Measurements from ENCODE around the gene TSPAN2. TPM values are rescaled to one million over a fixed set of nuclear protein-coding genes. Genes with fewer than 3 reads are reported as not detected.

Gene TSPAN2
- 0.71 and 1.1 TPM in 2 replicates for total RNA-seq

GRCh38 chr1:115089420-115090185, at the start of gene TSPAN2:
Gene TSPAN2, minus strand, starts transcription at chr1:115089503. Its CDS starts 71 bp downstream, at chr1:115089432.
- intact Hi-C loops (cut with micrococcal nuclease), result loop anchor here (1.0 to 2.0 kb wide), 2 partner anchors 10 to 23 kb away; no protein-coding TSS in a partner anchor

GRCh38 chr1:115138973-115139372, 49.7 kb upstream of the TSPAN2 start:
- intact Hi-C loops (cut with micrococcal nuclease), result loop anchor here (1.0 to 2.0 kb wide), 3 partner anchors 330 to 634 kb away; no protein-coding TSS in a partner anchor

GRCh38 chr1:115138271-115138670, 49.0 kb upstream of the TSPAN2 start:
- intact Hi-C loops (cut with micrococcal nuclease), result loop anchor here (2.0 kb wide), 1 partner anchor 635 kb away; no protein-coding TSS in a partner anchor

GRCh38 chr1:115137191-115137590, 47.9 kb upstream of the TSPAN2 start:
- intact Hi-C loops (cut with micrococcal nuclease), result no loop called here

- intact Hi-C loops (cut with micrococcal nuclease), result no loop called here
These were observed 47.4 kb upstream of the TSPAN2 start for GRCh38 chr1:115136706-115137105.

GRCh38 chr1:115136106-115136505, 46.8 kb upstream of the TSPAN2 start:
- intact Hi-C loops (cut with micrococcal nuclease), result no loop called here

- intact Hi-C loops (cut with micrococcal nuclease), result no loop called here
These were observed 46.4 kb upstream of the TSPAN2 start for GRCh38 chr1:115135681-115136080.

- intact Hi-C loops (cut with micrococcal nuclease), result no loop called here
These were observed 45.7 kb upstream of the TSPAN2 start for GRCh38 chr1:115134850-115135480.

GRCh38 chr1:115134231-115134630, 44.9 kb upstream of the TSPAN2 start:
- intact Hi-C loops (cut with micrococcal nuclease), result no loop called here

GRCh38 chr1:115133440-115133839, 44.1 kb upstream of the TSPAN2 start:
- intact Hi-C loops (cut with micrococcal nuclease), result no loop called here

GRCh38 chr1:115130786-115131185, 41.5 kb upstream of the TSPAN2 start:
- intact Hi-C loops (cut with micrococcal nuclease), result no loop called here

GRCh38 chr1:115129071-115129640, 39.9 kb upstream of the TSPAN2 start:
- intact Hi-C loops (cut with micrococcal nuclease), result no loop called here

- intact Hi-C loops (cut with micrococcal nuclease), result no loop called here
These were observed 38.2 kb upstream of the TSPAN2 start for GRCh38 chr1:115127539-115127938.

GRCh38 chr1:115126516-115126915, 37.2 kb upstream of the TSPAN2 start:
- intact Hi-C loops (cut with micrococcal nuclease), result no loop called here

GRCh38 chr1:115123116-115123515, 33.8 kb upstream of the TSPAN2 start:
- intact Hi-C loops (cut with micrococcal nuclease), result no loop called here

GRCh38 chr1:115121793-115122192, 32.5 kb upstream of the TSPAN2 start:
- intact Hi-C loops (cut with micrococcal nuclease), result no loop called here

- intact Hi-C loops (cut with micrococcal nuclease), result no loop called here
These were observed 31.0 kb upstream of the TSPAN2 start for GRCh38 chr1:115120296-115120695.

- intact Hi-C loops (cut with micrococcal nuclease), result no loop called here
These were observed 29.3 kb upstream of the TSPAN2 start for GRCh38 chr1:115118611-115119010.

GRCh38 chr1:115118086-115118485, 28.8 kb upstream of the TSPAN2 start:
- intact Hi-C loops (cut with micrococcal nuclease), result no loop called here

GRCh38 chr1:115117298-115117697, 28.0 kb upstream of the TSPAN2 start:
- intact Hi-C loops (cut with micrococcal nuclease), result no loop called here

- intact Hi-C loops (cut with micrococcal nuclease), result no loop called here
These were observed 27.2 kb upstream of the TSPAN2 start for GRCh38 chr1:115116512-115116911.

GRCh38 chr1:115115521-115116161, 26.3 kb upstream of the TSPAN2 start:
- intact Hi-C loops (cut with micrococcal nuclease), result no loop called here

Measured in T-helper 1 cell treated with Interleukin-12 subunit alpha and Interleukin-12 subunit beta and Interleukin-4 antibody, amounts not matched to agents 30 ng/mL and 1 ng/mL, for 36 hours (primary cell).